Neural crest cell (in vitro differentiated cells): ENCODE results near the gene AFTPH. TPM values are rescaled to one million over a fixed set of nuclear protein-coding genes. Genes with fewer than 3 reads are reported as not detected.

Experiments
- DNase-seq: peaks from one replicate; pipeline ENCODE4 v3.0.0; 2021; ENCODE audit warnings: low read depth, mixed read lengths, low spot score
- H3K27ac Mint-ChIP-seq: one replicate; pipeline ENCODE4 v1.8.0; 2021; ENCODE audit warnings: mild to moderate bottlenecking, mixed read lengths; ENCODE audit not compliant: unreplicated experiment
- H3K27me3 Mint-ChIP-seq: 2 replicates; pipeline ENCODE4 v1.8.0; 2021; ENCODE audit warnings: low read depth, mild to moderate bottlenecking, mixed read lengths
- H3K36me3 Mint-ChIP-seq: 2 replicates; pipeline ENCODE4 v1.8.0; 2021; ENCODE audit warnings: low read depth, mild to moderate bottlenecking, mixed read lengths
- H3K4me1 Mint-ChIP-seq: 2 replicates; pipeline ENCODE4 v1.8.0; 2021; ENCODE audit warnings: mixed read lengths
- H3K4me3 Mint-ChIP-seq: one replicate; pipeline ENCODE4 v1.8.0; 2021; ENCODE audit warnings: mild to moderate bottlenecking, mixed read lengths
- H3K9me3 Mint-ChIP-seq: 2 replicates; pipeline ENCODE4 v1.8.0; 2021; ENCODE audit warnings: mixed read lengths
- total RNA-seq: library from RNA; stranded (reverse); gene quantifications from 2 replicates; pipeline ENCODE4 v1.2.1, GENCODE V29; 2021
- TF ChIP-seq, protein P1 (sequence below): fragments of 200-600 bp; sonication (generic); conservative IDR thresholded peaks from 2 replicates; pipeline ENCODE4 v1.5.0; 2021; ENCODE audit warnings: antibody characterized with exemption, mild to moderate bottlenecking

The AFTPH gene
- total RNA-seq, 1 donor from 2014 or later = 17.3 TPM

DNA sequence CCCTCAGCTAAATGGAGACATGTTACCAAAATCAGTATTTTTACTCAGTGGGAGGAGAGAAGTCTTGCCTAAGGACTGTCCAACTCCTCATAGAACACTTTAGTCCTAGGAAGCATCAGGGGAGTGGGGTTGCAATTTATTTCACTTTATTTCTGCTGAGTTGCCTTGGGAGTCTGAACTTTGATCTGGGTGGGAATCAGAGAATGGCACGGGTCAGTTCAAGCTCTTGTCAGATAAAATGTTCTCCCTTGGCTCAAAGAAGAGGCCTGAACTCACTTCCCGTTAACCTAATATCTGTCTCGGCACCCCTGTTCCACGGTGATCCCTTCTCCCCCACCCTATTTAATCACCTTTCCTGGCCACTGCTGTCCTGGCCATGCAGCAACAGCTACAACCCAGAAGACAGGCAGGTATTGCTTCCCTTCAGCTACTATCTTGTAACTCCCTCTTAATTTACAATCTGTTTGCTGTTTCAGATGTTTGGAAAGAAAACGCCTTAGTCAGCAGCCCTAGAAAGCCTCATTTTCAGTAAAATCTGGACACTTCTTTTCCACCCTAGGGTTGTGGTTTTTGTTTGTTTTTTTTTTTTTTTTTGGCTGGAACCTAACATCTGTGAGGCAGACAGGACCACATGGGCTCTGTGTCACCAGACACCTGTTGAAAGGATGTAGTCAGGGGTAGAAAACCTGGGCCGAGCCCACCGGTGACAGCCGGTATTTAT, 77.1 kb downstream of the AFTPH start:
- H3K4me1 Mint-ChIP-seq = no peaks in the 10 kb centered on the region
- H3K4me3 Mint-ChIP-seq = no peak overlapping the region
- H3K36me3 Mint-ChIP-seq = no peaks in the 10 kb centered on the region

GRCh38 chr2:64601785-64602391, 77.8 kb downstream of the AFTPH start:
- Mint-ChIP-seq H3K4me3 (no peak overlapping the region), H3K36me3 (no peaks in the 10 kb centered on the region), H3K27ac (no peak overlapping the region), H3K4me1 (no peaks in the 10 kb centered on the region), H3K27me3 (no peaks in the 10 kb centered on the region), H3K9me3 (peaks cover 8% of the 10 kb centered on the region)
- no peak for DNase-seq
- TF ChIP-seq, protein P1, sequence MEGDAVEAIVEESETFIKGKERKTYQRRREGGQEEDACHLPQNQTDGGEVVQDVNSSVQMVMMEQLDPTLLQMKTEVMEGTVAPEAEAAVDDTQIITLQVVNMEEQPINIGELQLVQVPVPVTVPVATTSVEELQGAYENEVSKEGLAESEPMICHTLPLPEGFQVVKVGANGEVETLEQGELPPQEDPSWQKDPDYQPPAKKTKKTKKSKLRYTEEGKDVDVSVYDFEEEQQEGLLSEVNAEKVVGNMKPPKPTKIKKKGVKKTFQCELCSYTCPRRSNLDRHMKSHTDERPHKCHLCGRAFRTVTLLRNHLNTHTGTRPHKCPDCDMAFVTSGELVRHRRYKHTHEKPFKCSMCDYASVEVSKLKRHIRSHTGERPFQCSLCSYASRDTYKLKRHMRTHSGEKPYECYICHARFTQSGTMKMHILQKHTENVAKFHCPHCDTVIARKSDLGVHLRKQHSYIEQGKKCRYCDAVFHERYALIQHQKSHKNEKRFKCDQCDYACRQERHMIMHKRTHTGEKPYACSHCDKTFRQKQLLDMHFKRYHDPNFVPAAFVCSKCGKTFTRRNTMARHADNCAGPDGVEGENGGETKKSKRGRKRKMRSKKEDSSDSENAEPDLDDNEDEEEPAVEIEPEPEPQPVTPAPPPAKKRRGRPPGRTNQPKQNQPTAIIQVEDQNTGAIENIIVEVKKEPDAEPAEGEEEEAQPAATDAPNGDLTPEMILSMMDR = no peak

More for the DNA sequence above, 77.1 kb downstream of the AFTPH start:
- H3K27ac Mint-ChIP-seq = no peak overlapping the region
- H3K27me3 Mint-ChIP-seq = no peaks in the 10 kb centered on the region
- peaks cover 8% of the 10 kb centered on the region for H3K9me3 Mint-ChIP-seq
- TF ChIP-seq, protein P1 = no peak
- no peak for DNase-seq

- Mint-ChIP-seq H3K4me1 (peaks cover 2% of the 10 kb centered on the region), H3K27me3 (no peaks in the 10 kb centered on the region), H3K9me3 (peaks cover 8% of the 10 kb centered on the region), H3K27ac (no peak overlapping the region), H3K36me3 (no peaks in the 10 kb centered on the region), H3K4me3 (no peak overlapping the region)
- TF ChIP-seq, protein P1 = no peak
- no peak for DNase-seq
These were observed 78.3 kb downstream of the AFTPH start for GRCh38 chr2:64602436-64602835.

DNA sequence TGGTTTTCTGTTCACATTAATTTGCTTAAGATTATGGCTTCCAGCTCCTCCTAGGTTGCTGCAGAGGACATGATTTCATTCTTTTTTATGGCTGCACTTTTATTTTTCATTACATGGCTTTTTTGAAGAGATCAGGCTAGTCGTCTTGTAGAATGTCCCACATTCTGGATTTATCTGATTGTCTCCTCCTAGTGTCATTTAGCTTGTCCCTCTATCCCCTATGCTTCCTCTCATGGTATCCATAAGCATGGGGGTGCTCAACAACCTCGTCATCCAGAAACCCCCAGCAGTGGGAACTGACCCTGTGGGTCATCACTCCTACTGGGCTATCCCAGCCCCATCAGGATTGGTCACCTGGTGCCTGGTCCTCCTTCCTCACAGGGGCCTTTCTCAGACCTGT, 80.0 kb downstream of the AFTPH start:
- no peak overlapping the region for H3K4me3 Mint-ChIP-seq
- no peak for DNase-seq
- no peak overlapping the region for H3K27ac Mint-ChIP-seq
- TF ChIP-seq, protein P1 = no peak
- H3K4me1 Mint-ChIP-seq = peaks cover 4% of the 10 kb centered on the region
- H3K36me3 Mint-ChIP-seq = no peaks in the 10 kb centered on the region
- peaks cover 8% of the 10 kb centered on the region for H3K9me3 Mint-ChIP-seq
- no peaks in the 10 kb centered on the region for H3K27me3 Mint-ChIP-seq

DNA sequence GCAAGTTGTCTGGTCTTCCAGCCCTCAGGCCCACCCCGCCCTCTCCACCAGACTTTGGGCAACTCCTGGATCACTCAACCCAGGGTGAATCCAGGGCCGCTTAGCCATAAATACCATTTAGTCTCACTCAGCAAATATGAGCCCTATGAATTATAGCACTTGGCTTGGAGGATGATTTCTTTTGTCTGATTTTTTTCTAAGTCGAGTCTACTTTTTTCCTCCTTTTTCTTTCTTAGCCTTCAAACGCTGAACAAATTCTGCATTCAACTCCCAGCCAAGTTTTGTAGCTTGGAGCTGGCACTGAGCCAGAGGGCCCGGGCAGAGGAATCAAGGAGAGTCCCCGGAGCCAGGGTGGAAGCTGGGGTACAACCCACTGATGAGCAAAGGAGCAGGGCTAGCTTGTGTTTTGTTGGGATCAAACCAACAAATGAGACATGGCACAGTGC, 80.9 kb downstream of the AFTPH start:
- DNase-seq = no peak
- peaks cover 4% of the 10 kb centered on the region for H3K27me3 Mint-ChIP-seq
- H3K36me3 Mint-ChIP-seq = no peaks in the 10 kb centered on the region
- H3K9me3 Mint-ChIP-seq = peaks cover 8% of the 10 kb centered on the region
- TF ChIP-seq, protein P1 = no peak
- H3K4me1 Mint-ChIP-seq = peaks cover 9% of the 10 kb centered on the region
- no peak overlapping the region for H3K4me3 Mint-ChIP-seq
- no peak overlapping the region for H3K27ac Mint-ChIP-seq
